ENCODE results near the gene QSOX1. TPM values are rescaled to one million over a fixed set of nuclear protein-coding genes. Genes with fewer than 3 reads are reported as not detected.

Gene QSOX1
- total and polyA plus RNA-seq, 2 donors (not counting 3 experiments of a cell fraction or from before 2014, with no cell fraction given) = 256 to 415 TPM

DNA sequence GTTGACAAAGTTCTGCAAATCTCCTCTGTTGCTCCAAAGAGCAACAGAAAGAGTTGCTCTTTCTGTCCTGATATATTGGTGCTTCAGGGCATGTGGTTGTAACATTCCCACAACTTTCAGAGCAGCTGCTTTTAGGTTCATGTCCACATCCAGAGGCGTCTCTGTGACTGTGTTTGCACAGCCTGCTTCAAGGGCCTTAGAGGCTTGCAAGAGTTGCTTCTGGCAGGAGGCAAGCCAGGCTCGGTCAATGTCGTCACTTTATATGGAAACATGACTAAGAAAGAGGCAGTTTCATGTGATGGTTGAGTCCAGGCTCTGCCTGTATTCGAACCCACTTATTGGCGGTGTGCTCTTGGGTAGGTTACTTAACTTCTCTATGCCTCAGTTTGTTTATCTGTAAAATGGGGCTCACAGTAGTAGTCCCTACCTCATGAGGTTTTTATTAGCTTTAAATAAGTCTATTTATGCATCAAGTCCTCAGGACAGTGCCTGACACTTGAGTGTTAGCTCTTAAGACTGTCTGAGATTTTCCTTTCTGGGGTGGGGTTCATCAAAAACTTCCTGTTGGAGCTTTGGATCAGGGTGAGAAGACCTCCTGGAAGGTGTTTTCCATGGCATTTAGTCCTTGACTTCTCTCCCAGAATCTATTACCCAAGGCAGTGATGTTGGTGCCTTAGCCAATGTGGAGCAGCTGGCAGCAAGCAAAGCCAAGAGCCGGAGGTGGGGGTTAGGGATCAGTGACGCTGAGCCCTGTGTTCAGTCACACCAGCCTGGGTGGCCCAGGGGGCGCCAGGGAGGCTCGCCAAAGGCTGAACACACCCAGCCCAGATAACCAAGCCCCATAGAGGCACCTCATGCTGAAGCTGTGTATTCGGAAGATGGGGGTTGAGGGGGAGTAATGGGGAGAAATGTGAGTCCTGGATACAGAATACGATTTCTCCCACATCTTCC is 94.3 kb downstream of the QSOX1 start:
- no TSS peak for BruUV-seq (replicated peaks)
- H3K4me2 ChIP-seq (ENCODE audit: insufficient read depth, low read length) = no peak overlapping the region
- POLR2A ChIA-PET = no interaction called here
- intact Hi-C loops (cut with micrococcal nuclease) = no loop called here
- H3K9ac ChIP-seq (replicated peaks; ENCODE audit: extremely low read depth, insufficient read depth, low read length) = no peak overlapping the region
- no peaks in the 10 kb centered on the region for H3K9me3 ChIP-seq (replicated peaks; ENCODE audit: control insufficient read depth, insufficient read depth, low read length)
- TF ChIP-seq POLR2AphosphoS5 (IDR thresholded peaks at IDR 0.05; ENCODE audit: insufficient read depth, low read depth, low read length) = no peak
- TF ChIP-seq CTCF (IDR thresholded peaks at IDR 0.05; ENCODE audit: extremely low read depth in 1 of 2, insufficient read depth in 1 of 2, low read depth in 1 of 2, low read length in 2 of 2) = peak in 1 of 2 donors; percentile 6
- no peaks in the 10 kb centered on the region for H3K79me2 ChIP-seq (ENCODE audit: control insufficient read depth, insufficient read depth, low read length)
- CTCF ChIA-PET = interaction anchor here (1.0 to 6.1 kb wide), 4 partner anchors 9 to 197 kb away, joined by 3 to 121 read pairs (median 4); no protein-coding TSS in a partner anchor
- H2AFZ ChIP-seq (ENCODE audit: low read depth, low read length) = no peak overlapping the region
- no peaks in the 10 kb centered on the region for H3K36me3 ChIP-seq (ENCODE audit: control insufficient read depth in 2 of 2, extremely low read depth in 1 of 2, insufficient read depth in 2 of 2, low read length in 2 of 2)
- no peak for DNase-seq (ENCODE audit: low read depth, low spot score)
- no peak overlapping the region for H3K4me3 ChIP-seq (replicated peaks in 1 of 3; ENCODE audit: insufficient read depth in 1 of 3, low read depth in 1 of 3, low read length in 3 of 3)
- no peaks in the 10 kb centered on the region for H4K20me1 ChIP-seq (replicated peaks; ENCODE audit: control insufficient read depth, extremely low read depth, insufficient read depth, low read length)
- no peak overlapping the region for H3K27ac ChIP-seq (ENCODE audit: insufficient read depth, low read depth, low read length)
- H3K9me1 ChIP-seq (replicated peaks; ENCODE audit: control insufficient read depth, extremely low read depth, insufficient read depth, low read length) = no peaks in the 10 kb centered on the region
- no peak for FAIRE-seq
- H3K4me1 ChIP-seq (ENCODE audit: control insufficient read depth, extremely low read depth, insufficient read depth, low read length) = no peaks in the 10 kb centered on the region
- dilution Hi-C loops (cut with MboI; ENCODE audit: extremely low pct_ligation_motif_present, low sequenced_read_pairs) = no loop called here
- peaks cover 0 to 2% of the 10 kb centered on the region in 2 experiments for H3K27me3 ChIP-seq (ENCODE audit: control insufficient read depth in 2 of 2, insufficient read depth in 2 of 2, low read length in 2 of 2)

Data from endothelial cell of umbilical vein (primary cell).